ENCODE data around the gene HECW1.

GRCh38 chr7:43586251-43586900 is 473.9 kb downstream of the HECW1 start:
- TF ChIP-seq RFX5 (IDR thresholded peaks at IDR 0.05; ENCODE audit: low read depth, low read length) (no peak), REST (IDR thresholded peaks at IDR 0.05; ENCODE audit: low read depth, low read length) (no peak), POLR2A (IDR thresholded peaks at IDR 0.05; ENCODE audit: low read depth, low read length) (no peak), CTCF (IDR thresholded peaks at IDR 0.05 in 2 of 3, conservative IDR thresholded peaks at IDR 0.05 in 1 of 3; ENCODE audit: control insufficient read depth in 2 of 3, extremely low read depth in 1 of 3, insufficient read depth in 1 of 3, low read depth in 3 of 3, low read length in 3 of 3) (no peak), POLR2AphosphoS5 (IDR thresholded peaks at IDR 0.05; ENCODE audit: low read length) (no peak), RAD21 (IDR thresholded peaks at IDR 0.05; ENCODE audit: insufficient read depth, low read depth, low read length) (no peak), IKZF1 (conservative IDR thresholded peaks at IDR 0.05) (no peak), NFYB (IDR thresholded peaks at IDR 0.05; ENCODE audit: insufficient read depth, low read depth, low read length) (no peak), ZNF24 (IDR thresholded peaks at IDR 0.05) (no peak), E2F4 (IDR thresholded peaks at IDR 0.05; ENCODE audit: low read depth, low read length) (no peak)

All from GM12878 (cell line).